H1 (cell line): Measurements from ENCODE around the gene SPATA16. TPM values are rescaled to one million over a fixed set of nuclear protein-coding genes. Genes with fewer than 3 reads are reported as not detected.

Experiments used
- CTCF ChIA-PET: fragments of 300-600 bp; sonication (Branson Sonifier 250); formaldehyde crosslinking; loops from one replicate; lab custom pipeline; 2021; ENCODE audit not compliant: partially characterized antibody; lab: Charles Lee
- POLR2A ChIA-PET: fragments of 300-600 bp; sonication (Branson Sonifier 250); formaldehyde crosslinking; loops from one replicate; lab custom pipeline; 2021; ENCODE audit warnings: inconsistent platforms; ENCODE audit not compliant: partially characterized antibody; lab: Charles Lee
- DNase-seq, 2 experiments: peaks; one replicate each; pipeline versions ENCODE4 v3.0.0 to v3.0.0-alpha.2; 2010 to 2022; ENCODE audit warnings: low spot score in 2 of 2, low read depth in 1 of 2, mixed read lengths in 1 of 2
- FAIRE-seq: peaks from 2 replicates; lab custom pipeline; 2011; peaks lifted over from hg19 to GRCh38; lab: Jason Lieb, UNC
- H2AFZ ChIP-seq: 2 replicates; pipeline ENCODE4 v1.8.1; 2012; ENCODE audit warnings: low read length, inconsistent platforms
- H2AK5ac ChIP-seq: 2 replicates; pipeline ENCODE4 v1.6.1; 2013; ENCODE audit warnings: low read depth, low read length
- H2BK120ac ChIP-seq: replicated peaks from 2 replicates; pipeline ENCODE3; 2013; ENCODE audit warnings: low read depth, low read length, inconsistent platforms
- H2BK12ac ChIP-seq: 2 replicates; pipeline ENCODE4 v1.6.1; 2013; ENCODE audit warnings: low read depth, low read length
- H2BK15ac ChIP-seq: 2 replicates; pipeline ENCODE4 v1.6.1; 2013; ENCODE audit warnings: low read length
- H2BK20ac ChIP-seq: 2 replicates; pipeline ENCODE4 v1.6.1; 2013; ENCODE audit warnings: low read length
- H2BK5ac ChIP-seq: 2 replicates; pipeline ENCODE4 v1.6.1; 2013; ENCODE audit warnings: low read depth, low read length
- H3K14ac ChIP-seq: 2 replicates; pipeline ENCODE4 v1.6.1; 2013; ENCODE audit warnings: inconsistent platforms; ENCODE audit not compliant: insufficient read length
- H3K18ac ChIP-seq: 2 replicates; pipeline ENCODE4 v1.6.1; 2013; ENCODE audit warnings: low read length; ENCODE audit errors: extremely low read depth
- H3K23ac ChIP-seq: 2 replicates; pipeline ENCODE4 v1.6.1; 2013; ENCODE audit warnings: inconsistent platforms; ENCODE audit not compliant: insufficient read length
- H3K23me2 ChIP-seq: 2 replicates; pipeline ENCODE4 v1.6.1; 2013; ENCODE audit warnings: low read depth, low read length
- H3K27ac ChIP-seq: 2 replicates; pipeline ENCODE4 v1.6.1; 2011; ENCODE audit warnings: low read depth, low read length, inconsistent platforms
- H3K27me3 ChIP-seq, 4 experiments: replicated peaks in 1 of 4; 1 replicate in 1 of 4; 2 replicates in 3 of 4; pipeline versions ENCODE4 v1.6.1 to v1.8.1; 2011 to 2013; ENCODE audit warnings: low read length in 3 of 4, mild to moderate bottlenecking in 3 of 4, inconsistent platforms in 2 of 4, mixed read lengths in 2 of 4, moderate library complexity in 1 of 4; ENCODE audit not compliant: control insufficient read depth in 3 of 4, insufficient read depth in 3 of 4; ENCODE audit errors: extremely low read depth in 1 of 4
- H3K36me3 ChIP-seq, 4 experiments: 2 replicates each; pipeline versions ENCODE4 v1.6.1 to v1.8.1; 2011 to 2013; ENCODE audit warnings: mild to moderate bottlenecking in 4 of 4, low read length in 3 of 4, moderate library complexity in 2 of 4, control low read depth in 1 of 4, inconsistent platforms in 1 of 4; ENCODE audit not compliant: insufficient read depth in 4 of 4, control insufficient read depth in 2 of 4
- H3K4ac ChIP-seq: replicated peaks from 2 replicates; pipeline ENCODE3; 2013; ENCODE audit warnings: low read length, low read depth, mixed read lengths, inconsistent platforms; ENCODE audit not compliant: insufficient read length
- H3K4me1 ChIP-seq, 4 experiments: replicated peaks in 1 of 4; 1 replicate in 1 of 4; 2 replicates in 3 of 4; pipeline versions ENCODE4 v1.6.1 to v1.8.1; 2011 to 2013; ENCODE audit warnings: low read length in 3 of 4, inconsistent platforms in 2 of 4, mixed read lengths in 1 of 4; ENCODE audit not compliant: insufficient read depth in 4 of 4, control insufficient read depth in 3 of 4
- H3K4me2 ChIP-seq, 2 experiments: 2 replicates each; pipeline versions ENCODE4 v1.6.1 to v1.8.1; 2011 to 2013; ENCODE audit warnings: low read depth in 2 of 2, low read length in 2 of 2, control low read depth in 1 of 2, inconsistent platforms in 1 of 2, mild to moderate bottlenecking in 1 of 2; ENCODE audit not compliant: insufficient read depth in 1 of 2
- H3K4me3 ChIP-seq, 4 experiments: fragments of 200-600, 300-600 bp in 1 of 4; sonication (generic), shearing (Covaris generic), sonication (Bioruptor Twin) in 1 of 4; 2 replicates each; pipeline versions ENCODE4 v1.5.1 to v1.8.1; 2011 to 2016; ENCODE audit warnings: low read length in 4 of 4, low read depth in 3 of 4, control low read depth in 2 of 4, inconsistent platforms in 2 of 4, mild to moderate bottlenecking in 2 of 4, mixed read lengths in 1 of 4, moderate library complexity in 1 of 4; ENCODE audit not compliant: insufficient read depth in 2 of 4; ENCODE audit errors: extremely low read depth in 1 of 4
- H3K56ac ChIP-seq: replicated peaks from 2 replicates; pipeline ENCODE3; 2013; ENCODE audit warnings: low read depth, mild to moderate bottlenecking, mixed read lengths, low read length, inconsistent platforms; ENCODE audit not compliant: insufficient read length
- H3K79me1 ChIP-seq: 2 replicates; pipeline ENCODE4 v1.6.1; 2013; ENCODE audit warnings: low read depth, low read length, control low read depth
- H3K79me2 ChIP-seq, 2 experiments: 2 replicates each; pipeline versions ENCODE4 v1.6.1 to v1.8.1; 2012 to 2013; ENCODE audit warnings: low read length in 2 of 2, mild to moderate bottlenecking in 2 of 2, inconsistent platforms in 1 of 2; ENCODE audit not compliant: insufficient read depth in 2 of 2, control insufficient read depth in 1 of 2
- H3K9ac ChIP-seq, 4 experiments: replicated peaks in 1 of 4; 1 replicate in 1 of 4; 2 replicates in 3 of 4; pipeline versions ENCODE4 v1.6.1 to v1.8.1; 2011 to 2013; ENCODE audit warnings: low read depth in 3 of 4, low read length in 3 of 4, control low read depth in 2 of 4, mild to moderate bottlenecking in 2 of 4, moderate library complexity in 2 of 4, inconsistent platforms in 1 of 4; ENCODE audit errors: extremely low read depth in 1 of 4
- H3K9me3 ChIP-seq, 2 experiments: 2 replicates each; pipeline versions ENCODE4 v1.6.1 to v1.8.1; 2012 to 2013; ENCODE audit warnings: mild to moderate bottlenecking in 2 of 2, moderate library complexity in 2 of 2, control low read depth in 1 of 2, inconsistent platforms in 1 of 2, low read depth in 1 of 2, low read length in 1 of 2, mixed read lengths in 1 of 2; ENCODE audit not compliant: insufficient read depth in 2 of 2
- H4K20me1 ChIP-seq, 2 experiments: replicated peaks in 1 of 2; 2 replicates each; pipeline versions ENCODE3 to v1.8.1; 2011 to 2013; ENCODE audit warnings: inconsistent platforms in 2 of 2, low read length in 2 of 2, mild to moderate bottlenecking in 1 of 2; ENCODE audit not compliant: insufficient read depth in 2 of 2, control insufficient read depth in 1 of 2
- H4K5ac ChIP-seq: 2 replicates; pipeline ENCODE4 v1.6.1; 2013; ENCODE audit warnings: low read length, low read depth, mixed read lengths, inconsistent platforms; ENCODE audit not compliant: insufficient read length
- H4K8ac ChIP-seq: 2 replicates; pipeline ENCODE4 v1.8.0; 2013; ENCODE audit warnings: mild to moderate bottlenecking, moderate library complexity, low read length, inconsistent platforms; ENCODE audit not compliant: insufficient read depth; ENCODE audit errors: extremely low read depth
- H4K91ac ChIP-seq: replicated peaks from 2 replicates; pipeline ENCODE3; 2013; ENCODE audit warnings: low read length, mixed read lengths, inconsistent platforms; ENCODE audit not compliant: insufficient read length
- ATF2 ChIP-seq: IDR thresholded peaks from 2 replicates; pipeline ENCODE4 v1.6.1; 2012; ENCODE audit warnings: low read length, inconsistent platforms
- CBX8 ChIP-seq: fragments of 300-800, 300-1000 bp; sonication (generic); IDR thresholded peaks from 2 replicates; pipeline ENCODE4 v1.7.1; 2016; ENCODE audit warnings: low read depth, low read length, borderline replicate concordance
- JUND ChIP-seq: IDR thresholded peaks from 2 replicates; pipeline ENCODE4 v1.6.1; 2011; ENCODE audit warnings: mild to moderate bottlenecking, improper control_type of control experiment, low read length
- RBBP5 ChIP-seq: IDR thresholded peaks from 2 replicates; pipeline ENCODE4 v1.7.1; 2012; ENCODE audit warnings: low read depth, mild to moderate bottlenecking, inconsistent platforms, low read length, moderate library complexity, borderline replicate concordance
- SP4 ChIP-seq: IDR thresholded peaks from 2 replicates; pipeline ENCODE4 v1.6.1; 2012; ENCODE audit warnings: low read length, inconsistent platforms
- USF2 ChIP-seq: IDR thresholded peaks from 2 replicates; pipeline ENCODE4 v1.6.1; 2011; ENCODE audit warnings: low read length, improper control_type of control experiment
- polyA plus RNA-seq, 7 experiments: library from polyadenylated mRNA; depleted of rRNA in 3 of 7; stranded (reverse) in 5 of 7; unstranded in 2 of 7; fragments of >200 nt in 5 of 7; fragments of 200-250 nt in 2 of 7; gene quantifications; 1 replicate in 5 of 7; 2 replicates in 1 of 7; 4 replicates in 1 of 7; pipeline versions ENCODE4 v1.2.1 to v1.2.3, GENCODE V29; 2011 to 2013; ENCODE audit warnings: missing spikeins in 2 of 7, mixed read lengths in 2 of 7
- total RNA-seq: library from RNA; stranded (reverse); fragmentation: NEBNext Ultra II Directional; extraction: Animal tissue kit (Norgen Biotek cat#: 25700); gene quantifications from 2 replicates; pipeline ENCODE4 v1.2.1, GENCODE V29; 2021

SPATA16 gene
- total and polyA plus RNA-seq, 2 of the 8 experiments (the other 6 are each of a cell fraction or from before 2014, with no cell fraction given): 0.05 to 2.7 TPM

GRCh38 chr3:173001622-173002021 is 139.4 kb downstream of the SPATA16 start:
- Histone ChIP-seq H3K36me3 (no peaks in the 10 kb centered on the region), H2BK12ac (no peak overlapping the region), H4K8ac (no peak overlapping the region), H3K23me2 (no peaks in the 10 kb centered on the region), H3K4me2 (no peak overlapping the region), H4K91ac (no peak overlapping the region), H2AK5ac (no peak overlapping the region), H4K20me1 (no peaks in the 10 kb centered on the region), H3K4me3 (no peak overlapping the region), H3K23ac (no peak overlapping the region), H3K56ac (no peak overlapping the region), H2BK15ac (no peak overlapping the region), H2BK120ac (no peak overlapping the region), H3K18ac (no peak overlapping the region), H3K14ac (no peak overlapping the region), H4K5ac (no peak overlapping the region), H3K4ac (no peak overlapping the region), H3K9me3 (no peaks in the 10 kb centered on the region), H2BK5ac (no peak overlapping the region), H3K79me2 (no peaks in the 10 kb centered on the region), H3K27me3 (no peaks in the 10 kb centered on the region), H3K4me1 (no peaks in the 10 kb centered on the region), H3K79me1 (no peaks in the 10 kb centered on the region), H3K27ac (no peak overlapping the region), H3K9ac (no peak overlapping the region), H2BK20ac (no peak overlapping the region), H2AFZ (peak overlapping the region; percentile 37; the same call in 1 of the 2 replicates)
- TF ChIP-seq JUND (no peak), USF2 (no peak), SP4 (no peak), CBX8 (no peak), RBBP5 (no peak), ATF2 (no peak)
- POLR2A ChIA-PET: interaction anchor here (0.7 kb wide), 1 partner anchor 14 kb away, joined by 4 read pairs; no protein-coding TSS in a partner anchor
- CTCF ChIA-PET: interaction anchor here (1.0 to 1.7 kb wide), 2 partner anchors 15 to 45 kb away, joined by 3 to 9 read pairs; no protein-coding TSS in a partner anchor
- DNase-seq: no peak
- FAIRE-seq: no peak
